ENCODE results near the gene SPAG9.

DNA sequence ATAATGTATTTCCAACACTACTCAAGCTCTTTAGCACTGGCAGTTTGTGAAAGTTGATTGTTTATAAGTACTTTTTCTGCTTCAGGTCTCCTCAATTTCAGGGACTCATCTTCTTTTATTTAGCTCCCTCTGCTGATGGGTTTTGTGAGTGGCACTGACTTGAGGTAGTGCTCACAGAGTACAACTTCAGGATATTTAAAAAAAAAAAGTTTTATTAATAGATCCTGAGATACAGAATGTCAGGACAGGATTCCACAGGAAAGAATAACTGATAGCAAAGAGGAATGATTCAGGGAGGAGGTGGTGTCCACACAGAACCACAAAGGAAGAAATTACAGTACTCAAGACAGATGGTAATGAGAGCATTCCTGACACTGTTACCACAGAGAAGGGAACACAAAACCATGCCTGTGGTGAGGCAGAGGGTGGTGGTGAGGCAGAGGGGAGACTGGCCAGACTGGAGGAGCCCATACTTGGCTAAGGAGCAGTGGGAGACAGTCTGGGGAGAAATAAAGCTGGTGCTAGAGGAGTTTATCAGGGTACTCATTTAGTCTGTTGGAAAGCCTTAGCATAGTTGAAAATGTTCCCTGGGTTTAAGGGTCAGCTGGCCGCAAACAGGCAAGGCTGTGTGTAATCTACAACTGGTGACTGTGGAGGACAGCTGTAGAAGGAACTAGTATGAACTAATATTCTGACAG is 63.7 kb downstream of the SPAG9 start:
- TF ChIP-seq, protein P1, sequence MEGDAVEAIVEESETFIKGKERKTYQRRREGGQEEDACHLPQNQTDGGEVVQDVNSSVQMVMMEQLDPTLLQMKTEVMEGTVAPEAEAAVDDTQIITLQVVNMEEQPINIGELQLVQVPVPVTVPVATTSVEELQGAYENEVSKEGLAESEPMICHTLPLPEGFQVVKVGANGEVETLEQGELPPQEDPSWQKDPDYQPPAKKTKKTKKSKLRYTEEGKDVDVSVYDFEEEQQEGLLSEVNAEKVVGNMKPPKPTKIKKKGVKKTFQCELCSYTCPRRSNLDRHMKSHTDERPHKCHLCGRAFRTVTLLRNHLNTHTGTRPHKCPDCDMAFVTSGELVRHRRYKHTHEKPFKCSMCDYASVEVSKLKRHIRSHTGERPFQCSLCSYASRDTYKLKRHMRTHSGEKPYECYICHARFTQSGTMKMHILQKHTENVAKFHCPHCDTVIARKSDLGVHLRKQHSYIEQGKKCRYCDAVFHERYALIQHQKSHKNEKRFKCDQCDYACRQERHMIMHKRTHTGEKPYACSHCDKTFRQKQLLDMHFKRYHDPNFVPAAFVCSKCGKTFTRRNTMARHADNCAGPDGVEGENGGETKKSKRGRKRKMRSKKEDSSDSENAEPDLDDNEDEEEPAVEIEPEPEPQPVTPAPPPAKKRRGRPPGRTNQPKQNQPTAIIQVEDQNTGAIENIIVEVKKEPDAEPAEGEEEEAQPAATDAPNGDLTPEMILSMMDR (IDR thresholded peaks at IDR 0.05): peak; percentile 29 to 48 (median 44)
- no peak for TF ChIP-seq POLR2A (IDR thresholded peaks at IDR 0.05)
